DND-41 (cell line): ENCODE results near the gene NFE2.
A peak's percentile ranks its signal among the peaks of the same experiment; 100 is the strongest.

Experiments
- EZH2 ChIP-seq: IDR thresholded peaks from 3 replicates; pipeline ENCODE4 v1.6.1; 2012; ENCODE audit warnings: borderline replicate concordance, low read depth, mild to moderate bottlenecking, moderate library complexity, low read length, inconsistent platforms; ENCODE audit not compliant: severe bottlenecking
- TF ChIP-seq, protein P1 (sequence below): IDR thresholded peaks from 2 replicates; pipeline ENCODE4 v1.5.1; 2012; ENCODE audit warnings: borderline replicate concordance, low read length, moderate library complexity, mild to moderate bottlenecking; ENCODE audit not compliant: poor library complexity, severe bottlenecking; ENCODE audit errors: extremely low read depth

DNA sequence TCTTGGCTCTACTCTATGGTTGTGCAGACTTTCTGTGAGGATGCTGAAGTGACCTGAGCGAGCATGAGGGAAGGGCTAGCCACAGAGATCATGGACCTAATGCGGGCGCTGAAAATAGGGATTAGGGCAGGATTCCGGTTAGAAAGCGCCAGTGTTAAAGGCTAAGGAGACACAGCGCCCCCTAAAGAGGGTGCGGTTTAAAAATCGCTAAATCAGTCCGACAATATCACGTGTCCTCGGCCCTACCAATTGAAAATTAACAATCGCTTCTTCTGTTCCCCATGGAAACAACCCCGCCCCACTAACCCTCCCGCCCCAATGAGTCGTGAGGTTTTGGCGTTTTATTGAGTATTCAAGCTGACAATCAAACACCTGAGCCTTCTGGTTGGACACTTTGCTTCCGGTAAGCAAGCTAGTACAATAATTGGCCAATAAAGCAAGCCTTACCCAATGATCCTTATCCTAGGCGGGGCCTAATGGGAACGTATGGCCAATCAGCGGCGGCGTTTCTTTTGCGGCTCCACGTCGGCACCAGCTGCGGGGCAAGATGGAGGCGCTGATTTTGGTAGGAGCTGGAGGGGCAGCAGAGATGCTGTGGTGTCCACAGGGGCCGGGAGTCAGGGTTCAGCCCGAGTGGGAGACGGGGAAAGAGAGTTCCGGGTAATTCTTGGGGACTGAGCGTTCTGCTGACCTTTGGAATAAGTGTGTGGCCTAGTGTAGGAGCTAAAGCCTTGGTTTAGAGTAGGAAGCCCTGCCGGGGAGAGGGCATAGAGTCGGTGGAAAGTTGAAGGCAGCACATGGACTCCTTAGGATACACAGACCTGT lies 24.0 kb upstream of the NFE2 start, which contains the start of gene COPZ1:
- TF ChIP-seq, protein P1, sequence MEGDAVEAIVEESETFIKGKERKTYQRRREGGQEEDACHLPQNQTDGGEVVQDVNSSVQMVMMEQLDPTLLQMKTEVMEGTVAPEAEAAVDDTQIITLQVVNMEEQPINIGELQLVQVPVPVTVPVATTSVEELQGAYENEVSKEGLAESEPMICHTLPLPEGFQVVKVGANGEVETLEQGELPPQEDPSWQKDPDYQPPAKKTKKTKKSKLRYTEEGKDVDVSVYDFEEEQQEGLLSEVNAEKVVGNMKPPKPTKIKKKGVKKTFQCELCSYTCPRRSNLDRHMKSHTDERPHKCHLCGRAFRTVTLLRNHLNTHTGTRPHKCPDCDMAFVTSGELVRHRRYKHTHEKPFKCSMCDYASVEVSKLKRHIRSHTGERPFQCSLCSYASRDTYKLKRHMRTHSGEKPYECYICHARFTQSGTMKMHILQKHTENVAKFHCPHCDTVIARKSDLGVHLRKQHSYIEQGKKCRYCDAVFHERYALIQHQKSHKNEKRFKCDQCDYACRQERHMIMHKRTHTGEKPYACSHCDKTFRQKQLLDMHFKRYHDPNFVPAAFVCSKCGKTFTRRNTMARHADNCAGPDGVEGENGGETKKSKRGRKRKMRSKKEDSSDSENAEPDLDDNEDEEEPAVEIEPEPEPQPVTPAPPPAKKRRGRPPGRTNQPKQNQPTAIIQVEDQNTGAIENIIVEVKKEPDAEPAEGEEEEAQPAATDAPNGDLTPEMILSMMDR, result peak; percentile 89
- TF ChIP-seq EZH2, result no peak
